ENCODE data around the gene NAALADL2.

GRCh38 chr3:175002732-175003143, 143.6 kb downstream of the NAALADL2 start:
- TF ChIP-seq CTCF (conservative IDR thresholded peaks at IDR 0.05 in 1 of 2, IDR thresholded peaks at IDR 0.05 in 1 of 2; ENCODE audit: extremely low read depth in 1 of 2, insufficient read depth in 1 of 2, low read depth in 1 of 2, low read length in 2 of 2) = no peak
- no peak for TF ChIP-seq EZH2 (IDR thresholded peaks at IDR 0.05; ENCODE audit: borderline replicate concordance, low read length)

Measured in mammary epithelial cell (primary cell).